HepG2 (cell line): ENCODE data around the gene CDK5RAP1. TPM values are rescaled to one million over a fixed set of nuclear protein-coding genes. Genes with fewer than 3 reads are reported as not detected.

Experiments
- BRCA1 ChIP-seq: sonication (generic); formaldehyde crosslinking; IDR thresholded peaks from 2 replicates; pipeline ENCODE4 v1.4.0; 2020; ENCODE audit warnings: missing genetic modification reagents
- EP300 ChIP-seq, 3 experiments: sonication (generic) in 1 of 3; formaldehyde crosslinking in 1 of 3; IDR thresholded peaks; 2 replicates each; pipeline versions ENCODE4 v1.5.1 to v1.6.1; 2011 to 2020; ENCODE audit warnings: low read depth in 2 of 3, low read length in 2 of 3, borderline replicate concordance in 1 of 3, improper control_type of control experiment in 1 of 3, mild to moderate bottlenecking in 1 of 3, missing genetic modification reagents in 1 of 3, moderate library complexity in 1 of 3
- FOXJ3 ChIP-seq: sonication (generic); formaldehyde crosslinking; IDR thresholded peaks from 2 replicates; pipeline ENCODE4 v1.4.0; 2020; ENCODE audit warnings: missing genetic modification reagents, mild to moderate bottlenecking, borderline replicate concordance
- SRSF1 ChIP-seq: fragments of 200-400 bp; formaldehyde crosslinking; optimal IDR thresholded peaks from 2 replicates; pipeline ENCODE3; 2017; ENCODE audit warnings: mild to moderate bottlenecking, low read depth, low read length, moderate library complexity
- STAT5B ChIP-seq: sonication (generic); formaldehyde crosslinking; IDR thresholded peaks from 2 replicates; pipeline ENCODE4 v1.4.0; 2020; ENCODE audit warnings: missing genetic modification reagents
- TBX2 ChIP-seq: sonication (generic); formaldehyde crosslinking; IDR thresholded peaks from 2 replicates; pipeline ENCODE4 v1.5.0; 2020; ENCODE audit warnings: missing genetic modification reagents, mild to moderate bottlenecking, borderline replicate concordance
- ZFP62 ChIP-seq: sonication (generic); formaldehyde crosslinking; IDR thresholded peaks from 2 replicates; pipeline ENCODE4 v1.4.0; 2020; ENCODE audit warnings: missing genetic modification reagents
- ZFX ChIP-seq: sonication (generic); formaldehyde crosslinking; IDR thresholded peaks from 2 replicates; pipeline ENCODE4 v1.4.0; 2020; ENCODE audit warnings: mild to moderate bottlenecking, low read depth, missing genetic modification reagents, moderate library complexity
- ZHX2 ChIP-seq, 2 experiments: sonication (generic) in 1 of 2; formaldehyde crosslinking in 1 of 2; IDR thresholded peaks; 2 replicates each; pipeline versions ENCODE4 v1.6.1 to v1.9.0; 2014 to 2022; ENCODE audit warnings: antibody characterized with exemption in 1 of 2, borderline replicate concordance in 1 of 2, inconsistent platforms in 1 of 2, low read depth in 1 of 2, missing genetic modification reagents in 1 of 2
- ZNF276 ChIP-seq: sonication (generic); formaldehyde crosslinking; IDR thresholded peaks from 2 replicates; pipeline ENCODE4 v1.4.0; 2020; ENCODE audit warnings: mild to moderate bottlenecking, low read depth, missing genetic modification reagents
- ZNF451 ChIP-seq: sonication (generic); formaldehyde crosslinking; IDR thresholded peaks from 2 replicates; pipeline ENCODE4 v1.5.0; 2020; ENCODE audit warnings: mild to moderate bottlenecking, missing genetic modification reagents
- polyA plus RNA-seq, 8 experiments: library from polyadenylated mRNA; depleted of rRNA in 3 of 8; stranded (reverse) in 7 of 8; unstranded in 1 of 8; fragments of >200 nt; fragmentation: Illumina TruSeq in 4 of 8; extraction: Trizol in 4 of 8; gene quantifications; 2 replicates each; pipeline versions ENCODE4 v1.2.1 to v1.2.3, GENCODE V29; 2011 to 2016; ENCODE audit warnings: low read depth in 4 of 8, missing spikeins in 1 of 8, mixed read lengths in 1 of 8; ENCODE audit not compliant: insufficient read depth in 1 of 8
- total RNA-seq, 5 experiments: library from RNA; depleted of rRNA; stranded (reverse); fragments of >200 nt; fragmentation: Illumina TruSeq; extraction: Trizol; gene quantifications; 2 replicates each; pipeline ENCODE4 v1.2.3, GENCODE V29; 2016; ENCODE audit warnings: low read depth in 1 of 5
- TF ChIP-seq, protein P1 (sequence below): sonication (generic); formaldehyde crosslinking; IDR thresholded peaks from 2 replicates; pipeline ENCODE4 v1.4.0; 2020; ENCODE audit warnings: missing genetic modification reagents
- TF ChIP-seq, protein P2 (sequence below): sonication (generic); formaldehyde crosslinking; IDR thresholded peaks from 2 replicates; pipeline ENCODE4 v1.9.0; 2021; ENCODE audit warnings: missing genetic modification reagents, borderline replicate concordance

Gene CDK5RAP1
- total and polyA plus RNA-seq, 2 of the 13 experiments (the other 11 are each of a cell fraction or from before 2014, with no cell fraction given): 53.6 to 98.2 TPM

DNA sequence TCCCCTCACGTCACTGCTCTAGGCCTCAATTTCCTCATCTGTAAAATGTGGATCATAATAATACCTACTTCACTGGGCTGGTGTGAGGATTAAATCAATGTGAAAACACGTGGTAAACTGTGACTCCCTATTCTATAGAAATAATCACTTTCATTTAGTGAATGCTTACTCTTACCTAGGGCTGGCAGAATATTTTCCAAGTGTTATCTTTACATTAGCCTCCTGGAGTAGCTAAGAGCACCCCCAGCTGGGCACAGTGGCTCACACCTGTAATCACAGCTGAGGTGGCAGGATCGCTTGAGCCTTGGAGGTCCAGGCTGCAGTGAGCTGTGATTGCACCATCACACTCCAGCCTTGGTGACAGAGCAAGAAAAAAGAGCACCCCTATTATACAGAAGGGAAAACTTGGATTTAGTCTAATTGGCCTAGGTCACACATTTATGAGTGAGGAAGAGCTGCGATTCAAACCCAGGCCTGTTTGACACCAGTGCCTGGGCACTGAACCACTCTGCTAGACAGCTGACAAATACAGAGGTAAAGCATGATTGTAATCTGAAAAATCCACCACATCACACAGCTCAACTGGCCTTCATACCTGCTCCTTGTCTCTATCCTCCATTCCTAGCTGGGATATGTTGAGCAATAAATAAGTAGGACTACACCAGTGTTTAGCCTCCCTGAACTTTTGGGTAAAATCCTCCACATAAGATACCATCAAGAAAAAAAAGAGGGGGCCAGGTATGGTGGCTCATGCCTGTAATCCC is 43.7 kb upstream of the CDK5RAP1 start (continued):
- TF ChIP-seq ZHX2 (IDR thresholded peaks at IDR 0.05; ENCODE audit: low read depth) (no peak), ZHX2 (CRISPR knock-in tag; IDR thresholded peaks at IDR 0.05; ENCODE audit: borderline replicate concordance) (no peak), SRSF1 (no peak), ZFP62 (no peak), BRCA1 (CRISPR knock-in tag) (no peak), ZNF451 (no peak), TBX2 (CRISPR knock-in tag) (peak; percentile 51; the same call in 1 of the 2 replicates), FOXJ3 (CRISPR knock-in tag) (0 out of 2 replicates have a peak, but pooled peaks have one; percentile 28), ZNF276 (CRISPR knock-in tag) (no peak), EP300 (IDR thresholded peaks at IDR 0.05; ENCODE audit: low read depth in 2 of 2, low read length in 2 of 2) (0 out of 4 replicates have a peak, but pooled peaks of 1 of the 2 experiments have one; percentile 4), EP300 (CRISPR knock-in tag; IDR thresholded peaks at IDR 0.05; ENCODE audit: borderline replicate concordance) (no peak), STAT5B (CRISPR knock-in tag) (no peak), ZFX (CRISPR knock-in tag) (no peak; the same call in 1 of the 2 replicates)
- TF ChIP-seq, protein P1, sequence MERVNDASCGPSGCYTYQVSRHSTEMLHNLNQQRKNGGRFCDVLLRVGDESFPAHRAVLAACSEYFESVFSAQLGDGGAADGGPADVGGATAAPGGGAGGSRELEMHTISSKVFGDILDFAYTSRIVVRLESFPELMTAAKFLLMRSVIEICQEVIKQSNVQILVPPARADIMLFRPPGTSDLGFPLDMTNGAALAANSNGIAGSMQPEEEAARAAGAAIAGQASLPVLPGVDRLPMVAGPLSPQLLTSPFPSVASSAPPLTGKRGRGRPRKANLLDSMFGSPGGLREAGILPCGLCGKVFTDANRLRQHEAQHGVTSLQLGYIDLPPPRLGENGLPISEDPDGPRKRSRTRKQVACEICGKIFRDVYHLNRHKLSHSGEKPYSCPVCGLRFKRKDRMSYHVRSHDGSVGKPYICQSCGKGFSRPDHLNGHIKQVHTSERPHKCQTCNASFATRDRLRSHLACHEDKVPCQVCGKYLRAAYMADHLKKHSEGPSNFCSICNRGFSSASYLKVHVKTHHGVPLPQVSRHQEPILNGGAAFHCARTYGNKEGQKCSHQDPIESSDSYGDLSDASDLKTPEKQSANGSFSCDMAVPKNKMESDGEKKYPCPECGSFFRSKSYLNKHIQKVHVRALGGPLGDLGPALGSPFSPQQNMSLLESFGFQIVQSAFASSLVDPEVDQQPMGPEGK (CRISPR knock-in tag): no peak
- TF ChIP-seq, protein P2, sequence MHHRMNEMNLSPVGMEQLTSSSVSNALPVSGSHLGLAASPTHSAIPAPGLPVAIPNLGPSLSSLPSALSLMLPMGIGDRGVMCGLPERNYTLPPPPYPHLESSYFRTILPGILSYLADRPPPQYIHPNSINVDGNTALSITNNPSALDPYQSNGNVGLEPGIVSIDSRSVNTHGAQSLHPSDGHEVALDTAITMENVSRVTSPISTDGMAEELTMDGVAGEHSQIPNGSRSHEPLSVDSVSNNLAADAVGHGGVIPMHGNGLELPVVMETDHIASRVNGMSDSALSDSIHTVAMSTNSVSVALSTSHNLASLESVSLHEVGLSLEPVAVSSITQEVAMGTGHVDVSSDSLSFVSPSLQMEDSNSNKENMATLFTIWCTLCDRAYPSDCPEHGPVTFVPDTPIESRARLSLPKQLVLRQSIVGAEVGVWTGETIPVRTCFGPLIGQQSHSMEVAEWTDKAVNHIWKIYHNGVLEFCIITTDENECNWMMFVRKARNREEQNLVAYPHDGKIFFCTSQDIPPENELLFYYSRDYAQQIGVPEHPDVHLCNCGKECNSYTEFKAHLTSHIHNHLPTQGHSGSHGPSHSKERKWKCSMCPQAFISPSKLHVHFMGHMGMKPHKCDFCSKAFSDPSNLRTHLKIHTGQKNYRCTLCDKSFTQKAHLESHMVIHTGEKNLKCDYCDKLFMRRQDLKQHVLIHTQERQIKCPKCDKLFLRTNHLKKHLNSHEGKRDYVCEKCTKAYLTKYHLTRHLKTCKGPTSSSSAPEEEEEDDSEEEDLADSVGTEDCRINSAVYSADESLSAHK: no peak
